Activated B cell treated with CpG ODN at 0.5 μM for 24 hours (primary cell): ENCODE measurements around the gene C16orf82. TPM values are rescaled to one million over a fixed set of nuclear protein-coding genes. Genes with fewer than 3 reads are reported as not detected.

ENCODE experiments used
- ATAC-seq: fragments of 200-7000 bp; cut with Tn5 transposase; one replicate; pipeline ENCODE4 v1.10.0; 2021; ENCODE audit warnings: low read depth, mild to moderate bottlenecking, moderate library complexity
- CTCF ChIA-PET: fragments of 350-600 bp; sonication (Branson Sonifier 250); formaldehyde crosslinking; loops from one replicate; lab custom pipeline; 2021; ENCODE audit warnings: antibody characterized with exemption; lab: Charles Lee
- POLR2A ChIA-PET: fragments of 350-600 bp; sonication (Branson Sonifier 250); formaldehyde crosslinking; loops from one replicate; lab custom pipeline; 2021; ENCODE audit warnings: antibody characterized with exemption; lab: Charles Lee
- DNase-seq: peaks from one replicate; pipeline ENCODE4 v3.0.0; 2022
- H3K27ac Mint-ChIP-seq: one replicate; pipeline ENCODE4 v1.8.0; 2020; ENCODE audit warnings: mixed read lengths
- H3K27me3 Mint-ChIP-seq: one replicate; pipeline ENCODE4 v1.8.0; 2021; ENCODE audit warnings: mixed read lengths
- H3K36me3 Mint-ChIP-seq: one replicate; pipeline ENCODE4 v1.8.0; 2021; ENCODE audit warnings: low read depth, mixed read lengths
- H3K4me1 Mint-ChIP-seq: one replicate; pipeline ENCODE4 v1.8.0; 2021; ENCODE audit warnings: mixed read lengths
- H3K4me3 Mint-ChIP-seq: one replicate; pipeline ENCODE4 v1.8.0; 2020; ENCODE audit warnings: mild to moderate bottlenecking, mixed read lengths
- H3K9me3 Mint-ChIP-seq: one replicate; pipeline ENCODE4 v1.8.0; 2020; ENCODE audit warnings: mixed read lengths
- intact Hi-C: fragments of 100-400 bp; cut with micrococcal nuclease; formaldehyde crosslinking; loops from one replicate; pipeline ENCODE4 v1.15.1; 2024
- total RNA-seq: library from RNA; stranded (reverse); gene quantifications from 2 replicates; pipeline ENCODE4 v1.2.3, GENCODE V29; 2022
- TF ChIP-seq, protein P1 (sequence below): fragments of 200-600 bp; IDR thresholded peaks from one replicate; pipeline ENCODE4 v1.8.0; 2022; ENCODE audit warnings: antibody characterized with exemption, mild to moderate bottlenecking

The C16orf82 gene
- total RNA-seq, 1 donor from 2014 or later = not detected

DNA sequence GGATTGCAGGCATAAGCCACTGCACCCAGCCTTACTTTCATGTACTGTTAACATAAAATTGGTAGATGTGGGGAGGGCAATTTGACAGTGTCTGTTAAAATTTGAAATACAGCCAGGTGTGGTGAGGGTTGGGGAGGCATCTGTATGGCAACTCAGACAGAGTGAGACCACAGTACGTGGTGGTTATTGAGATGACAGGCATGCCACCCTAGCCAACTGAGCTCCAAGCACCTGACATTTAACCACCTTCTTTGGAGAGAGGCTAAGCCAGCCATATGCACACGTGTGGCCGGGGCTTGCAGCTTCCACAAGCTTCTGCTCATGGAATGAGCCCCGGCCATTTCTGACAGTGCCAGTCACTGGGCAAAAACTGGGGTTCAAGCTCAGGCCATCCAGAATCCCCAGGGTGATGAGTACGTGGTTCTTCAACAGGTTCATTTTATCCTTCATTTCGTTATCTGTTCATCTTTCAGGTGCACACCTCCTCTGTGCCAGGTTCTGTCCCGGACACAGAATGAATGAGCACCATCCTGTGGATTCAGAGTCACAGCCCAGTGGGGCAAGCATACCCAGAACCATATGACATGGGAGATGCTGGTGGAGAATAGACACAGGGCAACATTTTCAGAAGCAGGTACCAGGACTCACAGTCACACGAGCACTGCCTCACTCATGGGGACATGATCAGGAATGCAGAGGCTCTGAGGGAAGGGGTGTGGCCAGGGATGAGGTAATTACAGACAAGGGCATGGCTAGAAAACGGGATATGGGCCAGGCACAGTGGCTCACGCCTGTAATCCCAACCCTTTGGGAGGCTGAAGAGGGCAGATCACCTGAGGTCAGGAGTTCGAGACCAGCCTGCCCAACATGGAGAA is 36.2 kb downstream of the C16orf82 start:
- Mint-ChIP-seq H3K9me3 (no peaks in the 10 kb centered on the region), H3K27ac (no peak overlapping the region), H3K36me3 (no peaks in the 10 kb centered on the region), H3K27me3 (peaks cover 9% of the 10 kb centered on the region), H3K4me1 (peaks cover 1% of the 10 kb centered on the region), H3K4me3 (no peak overlapping the region)
- POLR2A ChIA-PET = no interaction called here
- ATAC-seq (no peak), DNase-seq (no peak)
- intact Hi-C loops = no loop called here
- CTCF ChIA-PET = no interaction called here
- TF ChIP-seq, protein P1, sequence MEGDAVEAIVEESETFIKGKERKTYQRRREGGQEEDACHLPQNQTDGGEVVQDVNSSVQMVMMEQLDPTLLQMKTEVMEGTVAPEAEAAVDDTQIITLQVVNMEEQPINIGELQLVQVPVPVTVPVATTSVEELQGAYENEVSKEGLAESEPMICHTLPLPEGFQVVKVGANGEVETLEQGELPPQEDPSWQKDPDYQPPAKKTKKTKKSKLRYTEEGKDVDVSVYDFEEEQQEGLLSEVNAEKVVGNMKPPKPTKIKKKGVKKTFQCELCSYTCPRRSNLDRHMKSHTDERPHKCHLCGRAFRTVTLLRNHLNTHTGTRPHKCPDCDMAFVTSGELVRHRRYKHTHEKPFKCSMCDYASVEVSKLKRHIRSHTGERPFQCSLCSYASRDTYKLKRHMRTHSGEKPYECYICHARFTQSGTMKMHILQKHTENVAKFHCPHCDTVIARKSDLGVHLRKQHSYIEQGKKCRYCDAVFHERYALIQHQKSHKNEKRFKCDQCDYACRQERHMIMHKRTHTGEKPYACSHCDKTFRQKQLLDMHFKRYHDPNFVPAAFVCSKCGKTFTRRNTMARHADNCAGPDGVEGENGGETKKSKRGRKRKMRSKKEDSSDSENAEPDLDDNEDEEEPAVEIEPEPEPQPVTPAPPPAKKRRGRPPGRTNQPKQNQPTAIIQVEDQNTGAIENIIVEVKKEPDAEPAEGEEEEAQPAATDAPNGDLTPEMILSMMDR = no peak

DNA sequence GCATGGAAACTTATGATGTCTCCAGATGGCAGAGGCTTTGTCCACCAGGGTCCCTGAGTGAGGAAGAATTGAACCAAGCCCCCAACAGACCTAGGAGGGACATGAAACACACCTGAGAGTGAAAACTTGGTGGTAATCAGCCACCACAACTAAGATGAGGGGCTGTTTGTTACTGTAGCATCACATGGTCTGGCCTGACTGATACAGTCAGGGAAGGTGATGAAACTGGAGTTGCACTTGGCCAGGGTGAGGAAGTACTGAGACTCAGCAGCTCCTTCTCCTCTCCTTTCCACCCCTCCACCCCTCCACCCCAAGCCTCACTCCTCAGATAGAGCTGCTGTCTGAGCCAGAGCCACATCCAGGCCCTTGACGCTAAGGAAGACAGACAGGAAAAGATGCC is 37.2 kb downstream of the C16orf82 start:
- DNase-seq = no peak
- H3K27me3 Mint-ChIP-seq = peaks cover 4% of the 10 kb centered on the region
- ChIA-PET CTCF (no interaction called here), POLR2A (no interaction called here)
- no peaks in the 10 kb centered on the region for H3K9me3 Mint-ChIP-seq
- intact Hi-C loops = no loop called here
- no peak for ATAC-seq
- no peak overlapping the region for H3K4me3 Mint-ChIP-seq
- no peaks in the 10 kb centered on the region for H3K36me3 Mint-ChIP-seq
- no peak overlapping the region for H3K27ac Mint-ChIP-seq
- H3K4me1 Mint-ChIP-seq = peaks cover 4% of the 10 kb centered on the region
- TF ChIP-seq, protein P1 = no peak

DNA sequence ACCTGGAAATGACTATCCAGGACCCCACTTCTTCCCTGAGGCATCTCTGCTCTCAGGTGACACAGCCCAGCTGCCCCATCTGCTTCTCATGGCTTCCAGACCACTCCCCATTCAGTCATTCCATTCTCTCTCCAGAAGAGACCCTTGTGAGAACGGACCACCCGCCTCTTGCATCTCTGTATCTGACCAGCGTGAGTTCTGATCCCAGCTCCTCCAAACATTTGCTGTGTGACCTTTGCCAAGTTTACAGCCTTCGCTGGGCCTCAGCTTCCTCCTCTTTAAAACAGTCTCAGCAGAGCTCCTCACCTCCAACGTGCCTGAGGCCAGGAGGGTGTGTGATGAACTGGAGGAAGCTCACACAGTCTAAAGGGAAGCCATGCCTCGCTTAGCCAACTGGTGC is 39.6 kb downstream of the C16orf82 start:
- no peaks in the 10 kb centered on the region for H3K27me3 Mint-ChIP-seq
- CTCF ChIA-PET = no interaction called here
- H3K4me1 Mint-ChIP-seq = peaks cover 8% of the 10 kb centered on the region
- no peak overlapping the region for H3K4me3 Mint-ChIP-seq
- no peak for DNase-seq
- no peaks in the 10 kb centered on the region for H3K9me3 Mint-ChIP-seq
- no peak for ATAC-seq
- no peaks in the 10 kb centered on the region for H3K36me3 Mint-ChIP-seq
- POLR2A ChIA-PET = no interaction called here
- TF ChIP-seq, protein P1 = no peak
- intact Hi-C loops = loop anchor here (5.0 kb wide), 1 partner anchor 1829 kb away; no protein-coding TSS in a partner anchor
- H3K27ac Mint-ChIP-seq = no peak overlapping the region

DNA sequence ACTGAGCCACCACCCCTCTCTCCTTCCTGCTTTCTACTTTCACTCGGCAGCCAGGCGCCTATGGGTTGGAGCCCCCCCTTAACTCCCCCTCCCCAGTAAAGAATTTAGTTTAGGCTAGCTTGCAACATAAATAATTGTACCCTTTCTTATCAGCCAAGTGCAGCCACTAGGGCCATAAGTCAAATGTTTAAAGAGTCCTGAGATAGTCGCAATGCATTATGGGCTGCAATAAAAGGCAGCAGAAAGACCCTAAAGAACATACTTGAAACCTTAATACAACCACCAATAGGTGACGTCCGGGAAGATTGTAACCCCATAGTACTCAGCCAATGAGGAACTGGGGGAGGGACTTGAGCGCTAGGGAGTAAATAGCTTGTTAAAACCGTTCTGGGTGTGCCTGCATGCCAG is 40.5 kb downstream of the C16orf82 start:
- TF ChIP-seq, protein P1 = no peak
- Mint-ChIP-seq H3K4me3 (no peak overlapping the region), H3K4me1 (peaks cover 17% of the 10 kb centered on the region), H3K9me3 (no peaks in the 10 kb centered on the region), H3K36me3 (no peaks in the 10 kb centered on the region), H3K27ac (no peak overlapping the region), H3K27me3 (no peaks in the 10 kb centered on the region)
- ChIA-PET CTCF (interaction anchor here (1.0 kb wide), 1 partner anchor 369 kb away, joined by 4 read pairs; no protein-coding TSS in a partner anchor), POLR2A (no interaction called here)
- no peak for ATAC-seq
- no peak for DNase-seq
- intact Hi-C loops = loop anchor here (5.0 kb wide), 1 partner anchor 1830 kb away; no protein-coding TSS in a partner anchor

DNA sequence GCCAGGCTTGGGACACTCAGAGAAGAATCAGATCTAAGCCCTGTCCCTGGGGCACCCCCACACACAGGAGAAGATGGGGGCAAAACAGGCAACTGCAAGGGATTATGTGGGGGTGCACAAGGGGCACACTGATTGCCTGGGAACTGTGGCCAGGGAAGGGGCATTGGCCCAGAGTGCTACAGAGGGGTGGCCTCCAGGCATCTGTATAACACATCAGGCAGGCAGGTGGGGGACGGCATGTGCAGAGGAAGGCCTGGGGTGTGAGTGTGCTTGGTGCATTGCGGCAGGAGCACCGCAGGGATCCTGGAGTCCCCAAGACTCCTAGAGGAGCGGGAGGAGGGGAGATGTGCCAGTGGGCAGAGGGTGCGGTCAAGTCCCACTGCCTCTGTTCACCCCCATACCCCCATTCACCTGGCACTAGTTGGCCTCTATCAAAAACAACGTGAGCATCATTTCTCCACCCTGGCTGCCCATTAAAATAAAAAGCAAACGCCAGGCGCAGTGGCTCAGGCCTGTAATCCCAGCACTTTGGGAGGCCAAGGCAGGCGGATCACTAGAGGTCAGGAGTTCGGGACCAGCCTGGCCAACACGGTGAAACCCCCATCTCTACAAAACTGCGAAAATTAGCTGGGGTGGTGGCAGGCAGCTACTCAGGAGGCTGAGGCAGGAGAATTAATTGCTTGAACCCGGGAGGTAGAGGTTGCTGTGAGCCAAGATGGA is 41.5 kb downstream of the C16orf82 start:
- intact Hi-C loops = loop anchor here (5.0 kb wide), 1 partner anchor 1831 kb away; no protein-coding TSS in a partner anchor
- Mint-ChIP-seq H3K27ac (no peak overlapping the region), H3K4me1 (peaks cover 27% of the 10 kb centered on the region), H3K9me3 (no peaks in the 10 kb centered on the region), H3K4me3 (no peak overlapping the region), H3K36me3 (no peaks in the 10 kb centered on the region), H3K27me3 (no peaks in the 10 kb centered on the region)
- TF ChIP-seq, protein P1 = no peak
- ChIA-PET POLR2A (no interaction called here), CTCF (interaction anchor here (1.0 kb wide), 1 partner anchor 368 kb away, joined by 4 read pairs; no protein-coding TSS in a partner anchor)
- ATAC-seq (no peak), DNase-seq (no peak)
